GM12874 (cell line): Measurements from ENCODE around the gene DGKB.

ENCODE experiments used
- TF ChIP-seq, protein P1 (sequence below): IDR thresholded peaks from 2 replicates; pipeline ENCODE4 v1.5.1; 2011; ENCODE audit warnings: low read depth, mild to moderate bottlenecking, control low read depth, low read length, moderate library complexity; ENCODE audit not compliant: insufficient read depth

The DGKB gene

DNA sequence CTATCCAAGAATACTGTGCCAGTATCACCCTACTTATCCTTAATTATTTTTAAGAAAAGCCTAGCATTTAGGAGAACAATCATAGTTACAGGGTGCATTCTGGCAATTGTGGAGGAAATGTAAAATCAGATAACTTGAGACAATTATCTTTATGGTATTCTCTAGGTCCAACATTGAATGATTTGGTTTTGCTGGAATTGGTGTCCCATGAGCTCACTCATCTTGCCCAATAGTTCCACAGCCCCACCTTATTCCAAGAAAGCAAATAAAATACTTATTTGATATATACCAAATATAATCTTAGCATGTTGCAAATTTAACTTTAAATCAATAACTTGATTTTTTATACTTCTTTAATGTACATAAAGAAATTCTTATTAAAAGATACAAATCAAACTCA lies 65.3 kb downstream of the DGKB start:
- TF ChIP-seq, protein P1, sequence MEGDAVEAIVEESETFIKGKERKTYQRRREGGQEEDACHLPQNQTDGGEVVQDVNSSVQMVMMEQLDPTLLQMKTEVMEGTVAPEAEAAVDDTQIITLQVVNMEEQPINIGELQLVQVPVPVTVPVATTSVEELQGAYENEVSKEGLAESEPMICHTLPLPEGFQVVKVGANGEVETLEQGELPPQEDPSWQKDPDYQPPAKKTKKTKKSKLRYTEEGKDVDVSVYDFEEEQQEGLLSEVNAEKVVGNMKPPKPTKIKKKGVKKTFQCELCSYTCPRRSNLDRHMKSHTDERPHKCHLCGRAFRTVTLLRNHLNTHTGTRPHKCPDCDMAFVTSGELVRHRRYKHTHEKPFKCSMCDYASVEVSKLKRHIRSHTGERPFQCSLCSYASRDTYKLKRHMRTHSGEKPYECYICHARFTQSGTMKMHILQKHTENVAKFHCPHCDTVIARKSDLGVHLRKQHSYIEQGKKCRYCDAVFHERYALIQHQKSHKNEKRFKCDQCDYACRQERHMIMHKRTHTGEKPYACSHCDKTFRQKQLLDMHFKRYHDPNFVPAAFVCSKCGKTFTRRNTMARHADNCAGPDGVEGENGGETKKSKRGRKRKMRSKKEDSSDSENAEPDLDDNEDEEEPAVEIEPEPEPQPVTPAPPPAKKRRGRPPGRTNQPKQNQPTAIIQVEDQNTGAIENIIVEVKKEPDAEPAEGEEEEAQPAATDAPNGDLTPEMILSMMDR: no peak

DNA sequence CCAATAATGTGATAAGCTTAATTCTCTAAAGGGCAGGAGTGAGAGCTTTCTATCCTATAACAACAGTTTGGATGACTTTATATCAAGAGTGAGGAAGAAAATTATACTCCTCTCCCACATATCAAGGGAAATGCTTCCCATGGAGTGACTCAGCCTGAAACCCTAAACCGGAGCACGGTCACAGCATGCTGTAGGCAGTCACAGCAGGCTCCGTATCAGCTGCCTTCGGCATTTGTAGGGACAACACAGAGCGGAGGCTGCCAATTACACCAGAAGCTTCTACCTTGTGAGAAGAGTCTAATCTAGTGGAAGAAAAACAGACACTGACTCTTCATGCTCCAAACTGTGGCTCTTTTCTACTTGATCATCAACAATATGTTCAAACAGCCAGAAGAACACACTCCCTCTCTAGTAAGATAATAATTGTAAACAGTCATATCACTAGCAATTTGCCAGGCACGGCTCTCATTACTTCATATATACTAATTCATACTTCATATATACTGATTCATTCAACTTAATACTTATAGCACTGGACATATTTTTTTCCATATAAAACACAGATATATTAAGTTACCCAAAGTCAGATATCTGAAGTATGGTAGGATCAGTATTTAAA lies 65.9 kb downstream of the DGKB start:
- TF ChIP-seq, protein P1: no peak

DNA sequence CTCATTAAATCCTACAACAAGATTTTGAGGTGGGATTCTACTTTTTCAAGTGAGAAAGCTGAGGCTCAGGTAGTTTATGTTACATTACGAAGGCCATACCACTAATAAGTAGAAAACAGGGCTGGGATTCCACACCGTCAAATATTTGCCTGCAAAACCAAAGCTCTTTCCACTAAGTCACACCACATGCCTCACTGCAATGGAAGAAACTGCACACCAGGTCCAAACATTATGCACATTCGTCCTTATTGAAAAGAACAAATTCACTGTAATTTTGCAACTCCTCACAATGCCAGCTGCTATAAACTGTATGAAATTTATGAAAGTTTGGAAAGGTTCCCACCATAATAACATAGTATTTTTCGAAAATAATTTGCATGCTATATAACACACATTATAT lies 66.5 kb downstream of the DGKB start:
- TF ChIP-seq, protein P1: no peak

DNA sequence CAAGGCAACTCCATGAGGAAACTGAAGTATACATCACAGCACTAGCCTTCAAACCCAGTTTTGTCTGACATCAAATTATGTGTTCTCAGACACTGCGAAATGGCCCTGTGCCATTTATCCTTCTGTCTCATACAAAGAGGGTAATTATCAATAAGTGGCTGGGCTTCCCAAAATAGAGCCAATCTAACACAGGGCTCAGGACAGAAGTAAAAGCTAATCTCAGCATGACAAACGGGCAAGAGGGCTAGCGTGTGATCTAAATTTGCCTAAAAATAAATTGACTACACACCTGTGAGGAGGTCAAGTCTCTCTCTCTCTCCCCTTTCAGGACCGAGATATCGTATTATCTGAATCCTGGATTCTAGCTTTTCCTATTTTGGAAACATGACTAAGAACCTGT lies 67.2 kb downstream of the DGKB start:
- TF ChIP-seq, protein P1: no peak

DNA sequence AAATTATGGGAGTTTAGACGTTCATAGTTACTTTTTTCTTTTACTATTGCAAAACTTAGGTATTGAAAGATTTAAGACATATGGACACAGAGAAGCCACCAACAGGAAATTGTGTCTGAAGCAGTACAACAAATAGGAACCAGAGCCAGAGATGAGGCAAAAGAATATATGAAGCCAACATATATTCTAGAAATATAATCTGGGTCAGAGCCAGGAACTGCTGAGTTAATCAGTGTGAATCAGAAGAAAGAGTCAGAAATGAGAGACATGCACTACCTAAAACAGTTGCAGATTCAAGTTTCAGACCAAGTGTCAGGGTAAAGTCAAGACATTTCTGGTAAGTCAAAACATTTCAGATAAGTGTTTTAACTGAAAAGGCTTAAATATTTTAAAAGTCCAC lies 67.7 kb downstream of the DGKB start:
- TF ChIP-seq, protein P1: no peak

DNA sequence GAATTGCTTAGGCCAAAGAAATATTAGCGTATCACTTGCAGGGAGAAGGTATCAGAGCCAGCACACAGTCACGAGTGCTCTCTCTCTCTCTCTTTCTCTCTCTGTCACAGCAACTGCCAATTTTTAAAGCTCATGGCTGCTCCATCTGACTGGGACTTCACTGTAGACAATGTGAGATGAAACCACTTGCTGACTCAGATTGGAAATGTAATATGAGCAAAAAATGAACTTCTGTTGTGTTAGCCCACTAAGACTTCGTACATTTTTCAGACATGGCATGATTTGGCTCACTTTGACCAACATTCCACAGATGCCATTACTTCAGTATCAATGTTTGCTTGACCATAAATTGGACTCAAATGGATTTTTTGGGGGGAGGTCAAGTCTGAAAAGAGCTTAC lies 68.1 kb downstream of the DGKB start:
- TF ChIP-seq, protein P1: no peak

DNA sequence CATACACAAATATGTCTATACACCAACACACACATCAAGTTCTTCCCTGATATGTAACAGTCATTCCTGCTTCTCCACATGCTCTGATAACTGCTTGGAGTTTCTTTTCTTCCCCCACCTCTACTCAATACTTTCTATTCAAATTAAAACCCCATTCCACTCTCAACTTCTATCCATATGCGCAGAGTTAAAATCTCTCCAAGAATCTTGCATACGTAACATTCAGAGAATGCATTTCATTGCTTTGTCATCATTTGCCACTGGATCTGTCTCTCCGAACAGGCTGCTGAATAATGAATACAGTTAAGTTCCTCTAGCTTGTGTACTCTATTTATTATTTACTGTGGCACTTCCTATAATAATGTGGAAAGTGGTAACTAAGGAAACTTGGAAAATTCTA lies 68.8 kb downstream of the DGKB start:
- TF ChIP-seq, protein P1: no peak
